ENCODE results near the gene NOP9.

DNA sequence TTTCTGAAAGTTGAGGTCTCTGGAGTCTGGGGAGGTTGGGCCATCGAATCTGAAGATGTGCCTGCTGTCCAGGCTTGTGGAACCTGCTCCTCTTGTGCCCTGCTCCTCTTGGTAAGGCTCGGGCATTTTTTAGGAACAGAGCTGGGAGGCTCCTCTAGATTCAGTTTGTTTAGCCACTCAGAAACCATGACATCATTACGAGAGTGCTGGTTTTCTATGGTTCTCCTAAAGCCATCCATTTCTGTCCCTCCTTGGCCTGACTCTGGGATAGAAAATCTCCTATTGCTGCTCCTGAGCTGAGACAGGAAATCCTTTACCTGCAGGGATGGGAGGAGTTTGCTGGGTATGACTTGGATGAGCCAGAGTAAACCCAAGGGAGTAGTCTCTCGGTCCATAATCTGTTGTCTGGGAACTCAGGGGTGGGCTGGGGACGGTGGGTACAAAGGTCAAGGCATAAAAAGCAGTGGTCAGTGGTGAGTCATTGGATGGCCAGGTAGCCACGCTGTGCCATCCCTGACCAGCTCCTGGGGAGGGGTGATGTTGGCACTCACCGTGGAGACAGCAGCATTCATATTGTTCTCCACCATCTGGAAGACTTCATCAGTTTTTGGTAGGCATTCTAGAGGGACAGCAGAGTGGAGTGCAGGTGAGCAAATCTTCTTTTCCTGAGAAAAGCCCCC is 37.6 kb downstream of the NOP9 start:
- TF ChIP-seq, protein P1, sequence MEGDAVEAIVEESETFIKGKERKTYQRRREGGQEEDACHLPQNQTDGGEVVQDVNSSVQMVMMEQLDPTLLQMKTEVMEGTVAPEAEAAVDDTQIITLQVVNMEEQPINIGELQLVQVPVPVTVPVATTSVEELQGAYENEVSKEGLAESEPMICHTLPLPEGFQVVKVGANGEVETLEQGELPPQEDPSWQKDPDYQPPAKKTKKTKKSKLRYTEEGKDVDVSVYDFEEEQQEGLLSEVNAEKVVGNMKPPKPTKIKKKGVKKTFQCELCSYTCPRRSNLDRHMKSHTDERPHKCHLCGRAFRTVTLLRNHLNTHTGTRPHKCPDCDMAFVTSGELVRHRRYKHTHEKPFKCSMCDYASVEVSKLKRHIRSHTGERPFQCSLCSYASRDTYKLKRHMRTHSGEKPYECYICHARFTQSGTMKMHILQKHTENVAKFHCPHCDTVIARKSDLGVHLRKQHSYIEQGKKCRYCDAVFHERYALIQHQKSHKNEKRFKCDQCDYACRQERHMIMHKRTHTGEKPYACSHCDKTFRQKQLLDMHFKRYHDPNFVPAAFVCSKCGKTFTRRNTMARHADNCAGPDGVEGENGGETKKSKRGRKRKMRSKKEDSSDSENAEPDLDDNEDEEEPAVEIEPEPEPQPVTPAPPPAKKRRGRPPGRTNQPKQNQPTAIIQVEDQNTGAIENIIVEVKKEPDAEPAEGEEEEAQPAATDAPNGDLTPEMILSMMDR (IDR thresholded peaks at IDR 0.05), result no peak
- TF ChIP-seq EP300 (IDR thresholded peaks at IDR 0.05) (no peak), POLR2AphosphoS5 (IDR thresholded peaks at IDR 0.05) (no peak), POLR2A (IDR thresholded peaks at IDR 0.05) (no peak)

All from sigmoid colon (tissue), 4 donors.